Measurements from ENCODE around the gene MYCBP2. TPM values are rescaled to one million over a fixed set of nuclear protein-coding genes. Genes with fewer than 3 reads are reported as not detected.

The MYCBP2 gene, protein sequence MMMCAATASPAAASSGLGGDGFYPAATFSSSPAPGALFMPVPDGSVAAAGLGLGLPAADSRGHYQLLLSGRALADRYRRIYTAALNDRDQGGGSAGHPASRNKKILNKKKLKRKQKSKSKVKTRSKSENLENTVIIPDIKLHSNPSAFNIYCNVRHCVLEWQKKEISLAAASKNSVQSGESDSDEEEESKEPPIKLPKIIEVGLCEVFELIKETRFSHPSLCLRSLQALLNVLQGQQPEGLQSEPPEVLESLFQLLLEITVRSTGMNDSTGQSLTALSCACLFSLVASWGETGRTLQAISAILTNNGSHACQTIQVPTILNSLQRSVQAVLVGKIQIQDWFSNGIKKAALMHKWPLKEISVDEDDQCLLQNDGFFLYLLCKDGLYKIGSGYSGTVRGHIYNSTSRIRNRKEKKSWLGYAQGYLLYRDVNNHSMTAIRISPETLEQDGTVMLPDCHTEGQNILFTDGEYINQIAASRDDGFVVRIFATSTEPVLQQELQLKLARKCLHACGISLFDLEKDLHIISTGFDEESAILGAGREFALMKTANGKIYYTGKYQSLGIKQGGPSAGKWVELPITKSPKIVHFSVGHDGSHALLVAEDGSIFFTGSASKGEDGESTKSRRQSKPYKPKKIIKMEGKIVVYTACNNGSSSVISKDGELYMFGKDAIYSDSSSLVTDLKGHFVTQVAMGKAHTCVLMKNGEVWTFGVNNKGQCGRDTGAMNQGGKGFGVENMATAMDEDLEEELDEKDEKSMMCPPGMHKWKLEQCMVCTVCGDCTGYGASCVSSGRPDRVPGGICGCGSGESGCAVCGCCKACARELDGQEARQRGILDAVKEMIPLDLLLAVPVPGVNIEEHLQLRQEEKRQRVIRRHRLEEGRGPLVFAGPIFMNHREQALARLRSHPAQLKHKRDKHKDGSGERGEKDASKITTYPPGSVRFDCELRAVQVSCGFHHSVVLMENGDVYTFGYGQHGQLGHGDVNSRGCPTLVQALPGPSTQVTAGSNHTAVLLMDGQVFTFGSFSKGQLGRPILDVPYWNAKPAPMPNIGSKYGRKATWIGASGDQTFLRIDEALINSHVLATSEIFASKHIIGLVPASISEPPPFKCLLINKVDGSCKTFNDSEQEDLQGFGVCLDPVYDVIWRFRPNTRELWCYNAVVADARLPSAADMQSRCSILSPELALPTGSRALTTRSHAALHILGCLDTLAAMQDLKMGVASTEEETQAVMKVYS (N-terminal part only)
- 233 TPM for total RNA-seq (ENCODE audit: unreplicated experiment)
- long read RNA-seq, partial matches to known transcripts, result 4 of 5 reads
- long read RNA-seq, other reads (novel, unspliced or antisense), result 1 of 5 reads

GRCh38 chr13:77326905-77327604 is at the start of gene MYCBP2:
Gene MYCBP2 (minus strand): TSS chr13:77327094. CDS start chr13:77326775, 319 bp downstream.
- peak; percentile 98 for DNase-seq
- TF ChIP-seq, protein P1, sequence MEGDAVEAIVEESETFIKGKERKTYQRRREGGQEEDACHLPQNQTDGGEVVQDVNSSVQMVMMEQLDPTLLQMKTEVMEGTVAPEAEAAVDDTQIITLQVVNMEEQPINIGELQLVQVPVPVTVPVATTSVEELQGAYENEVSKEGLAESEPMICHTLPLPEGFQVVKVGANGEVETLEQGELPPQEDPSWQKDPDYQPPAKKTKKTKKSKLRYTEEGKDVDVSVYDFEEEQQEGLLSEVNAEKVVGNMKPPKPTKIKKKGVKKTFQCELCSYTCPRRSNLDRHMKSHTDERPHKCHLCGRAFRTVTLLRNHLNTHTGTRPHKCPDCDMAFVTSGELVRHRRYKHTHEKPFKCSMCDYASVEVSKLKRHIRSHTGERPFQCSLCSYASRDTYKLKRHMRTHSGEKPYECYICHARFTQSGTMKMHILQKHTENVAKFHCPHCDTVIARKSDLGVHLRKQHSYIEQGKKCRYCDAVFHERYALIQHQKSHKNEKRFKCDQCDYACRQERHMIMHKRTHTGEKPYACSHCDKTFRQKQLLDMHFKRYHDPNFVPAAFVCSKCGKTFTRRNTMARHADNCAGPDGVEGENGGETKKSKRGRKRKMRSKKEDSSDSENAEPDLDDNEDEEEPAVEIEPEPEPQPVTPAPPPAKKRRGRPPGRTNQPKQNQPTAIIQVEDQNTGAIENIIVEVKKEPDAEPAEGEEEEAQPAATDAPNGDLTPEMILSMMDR (IDR thresholded peaks at IDR 0.05; ENCODE audit: partially characterized antibody, unreplicated experiment), result no peak
- Mint-ChIP-seq H3K27ac (ENCODE audit: unreplicated experiment) (peak within 1 kb of the TSS; percentile 96), H3K36me3 (ENCODE audit: unreplicated experiment) (no peaks in the 10 kb centered on the region), H3K9me3 (ENCODE audit: unreplicated experiment) (peaks cover 17% of the 10 kb centered on the region), H3K4me1 (ENCODE audit: low read depth, unreplicated experiment) (peaks cover 41% of the 10 kb centered on the region), H3K4me3 (ENCODE audit: unreplicated experiment) (peak within 1 kb of the TSS; percentile 99), H3K27me3 (ENCODE audit: unreplicated experiment) (peaks cover 8% of the 10 kb centered on the region)

DNA sequence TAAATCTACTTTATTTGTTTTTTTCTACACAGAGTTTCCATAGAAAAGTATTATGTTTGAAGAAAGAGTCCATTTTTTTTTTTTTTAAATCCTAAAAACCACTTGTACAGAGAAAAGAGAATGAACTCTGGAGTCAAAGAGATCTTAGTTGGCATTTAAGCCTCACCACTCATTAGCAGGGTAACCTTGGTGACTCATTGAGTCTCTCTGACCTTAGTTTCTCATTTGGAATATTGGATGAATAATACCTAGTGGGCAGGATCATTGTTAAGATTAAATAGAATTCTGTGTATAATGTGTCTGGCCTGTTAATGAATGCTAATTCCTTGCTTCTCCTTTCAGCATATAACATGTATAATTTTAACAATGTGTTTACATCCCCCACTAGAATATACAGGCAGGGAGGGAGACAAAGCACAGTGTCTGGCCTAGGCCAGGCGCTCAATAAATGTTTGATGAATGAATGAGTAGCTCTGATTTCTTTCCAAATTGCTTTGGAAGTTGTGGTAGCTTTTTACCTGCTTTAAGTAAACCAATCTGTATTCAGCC is 48.7 kb upstream of the MYCBP2 start:
- TF ChIP-seq, protein P1 (IDR thresholded peaks at IDR 0.05; ENCODE audit: partially characterized antibody, unreplicated experiment), result no peak
- H3K27me3 Mint-ChIP-seq (ENCODE audit: unreplicated experiment), result no peaks in the 10 kb centered on the region
- no peak for DNase-seq
- no peaks in the 10 kb centered on the region for H3K9me3 Mint-ChIP-seq (ENCODE audit: unreplicated experiment)
- H3K36me3 Mint-ChIP-seq (ENCODE audit: unreplicated experiment), result no peaks in the 10 kb centered on the region
- H3K27ac Mint-ChIP-seq (ENCODE audit: unreplicated experiment), result no peak overlapping the region
- H3K4me1 Mint-ChIP-seq (ENCODE audit: low read depth, unreplicated experiment), result peaks cover 9% of the 10 kb centered on the region
- no peak overlapping the region for H3K4me3 Mint-ChIP-seq (ENCODE audit: unreplicated experiment)

DNA sequence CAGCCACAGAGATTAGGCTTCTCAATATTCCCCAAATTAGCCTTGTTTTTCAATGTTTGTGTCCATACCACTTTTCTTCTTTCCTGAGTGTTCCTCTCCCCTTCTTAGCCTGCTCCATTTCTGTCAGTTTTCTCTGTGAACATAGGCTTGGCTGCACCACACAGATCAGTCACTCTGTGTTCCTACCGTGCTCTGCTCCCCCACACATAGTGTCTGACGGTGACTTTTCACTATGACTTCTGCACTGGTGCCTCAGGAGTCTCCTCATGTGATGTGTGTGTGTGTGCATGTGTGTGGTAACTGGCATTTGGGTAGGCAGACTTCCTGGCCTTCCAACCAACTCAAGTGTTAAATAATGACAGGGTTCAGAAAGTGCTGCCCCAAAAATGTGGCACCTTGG is 47.9 kb upstream of the MYCBP2 start:
- no peak for DNase-seq
- H3K27me3 Mint-ChIP-seq (ENCODE audit: unreplicated experiment), result no peaks in the 10 kb centered on the region
- H3K36me3 Mint-ChIP-seq (ENCODE audit: unreplicated experiment), result no peaks in the 10 kb centered on the region
- H3K4me3 Mint-ChIP-seq (ENCODE audit: unreplicated experiment), result no peak overlapping the region
- H3K27ac Mint-ChIP-seq (ENCODE audit: unreplicated experiment), result no peak overlapping the region
- TF ChIP-seq, protein P1 (IDR thresholded peaks at IDR 0.05; ENCODE audit: partially characterized antibody, unreplicated experiment), result no peak
- no peaks in the 10 kb centered on the region for H3K9me3 Mint-ChIP-seq (ENCODE audit: unreplicated experiment)
- H3K4me1 Mint-ChIP-seq (ENCODE audit: low read depth, unreplicated experiment), result peaks cover 9% of the 10 kb centered on the region

DNA sequence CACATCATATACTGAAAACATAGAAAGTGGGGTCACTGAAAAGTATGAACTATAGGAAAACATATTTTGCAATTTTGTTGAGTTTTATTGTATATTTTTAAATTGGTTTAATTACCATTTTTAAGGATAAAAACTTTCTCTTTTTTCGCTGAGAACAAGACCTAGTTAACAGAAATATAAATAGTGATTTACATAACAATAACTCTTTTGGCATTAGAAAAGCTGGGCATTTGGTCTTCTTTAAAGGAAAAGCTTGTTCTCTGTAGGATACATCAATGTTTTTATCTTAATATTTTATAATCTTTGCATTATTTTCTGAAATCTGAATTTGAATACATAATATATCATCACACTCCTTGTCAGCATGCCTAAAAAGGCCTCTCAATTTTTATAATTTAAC is 47.4 kb upstream of the MYCBP2 start:
- H3K9me3 Mint-ChIP-seq (ENCODE audit: unreplicated experiment), result no peaks in the 10 kb centered on the region

More for the DNA sequence above, 47.4 kb upstream of the MYCBP2 start:
- Mint-ChIP-seq H3K27me3 (ENCODE audit: unreplicated experiment) (no peaks in the 10 kb centered on the region), H3K4me1 (ENCODE audit: low read depth, unreplicated experiment) (peaks cover 9% of the 10 kb centered on the region), H3K27ac (ENCODE audit: unreplicated experiment) (no peak overlapping the region), H3K4me3 (ENCODE audit: unreplicated experiment) (no peak overlapping the region), H3K36me3 (ENCODE audit: unreplicated experiment) (no peaks in the 10 kb centered on the region)
- TF ChIP-seq, protein P1 (IDR thresholded peaks at IDR 0.05; ENCODE audit: partially characterized antibody, unreplicated experiment), result no peak
- no peak for DNase-seq
